Uterus (tissue), 2 donors: ENCODE data around the gene CCDC57.

Experiments used
- CTCF ChIP-seq, 4 experiments: fragments of 200-600 bp in 2 of 4; fragments of 450-650 bp in 2 of 4; sonication (generic) in 2 of 4; IDR thresholded peaks; one replicate each; pipeline ENCODE4 v1.5.1; 2016 to 2019; ENCODE audit warnings: antibody characterized with exemption in 4 of 4, mild to moderate bottlenecking in 2 of 4, moderate library complexity in 1 of 4
- POLR2A ChIP-seq, 2 donors: fragments of 450-650 bp; IDR thresholded peaks; one replicate each; pipeline ENCODE4 v1.6.1; 2016; ENCODE audit warnings: antibody characterized with exemption in 2 of 2, mild to moderate bottlenecking in 1 of 2, moderate library complexity in 1 of 2

- TF ChIP-seq POLR2A (IDR thresholded peaks at IDR 0.05) (no peak), CTCF (IDR thresholded peaks at IDR 0.05) (no peak)
These were observed 15.7 kb upstream of the CCDC57 start for GRCh38 chr17:82228278-82228841.
